B cell (primary cell): ENCODE measurements around the gene RNPEPL1. TPM values are rescaled to one million over a fixed set of nuclear protein-coding genes. Genes with fewer than 3 reads are reported as not detected.

Experiments
- ATAC-seq: fragments of 200-7000 bp; cut with Tn5 transposase; one replicate; pipeline ENCODE4 v1.10.0; 2021; ENCODE audit warnings: low read depth, mild to moderate bottlenecking, moderate number of reproducible peaks, moderate library complexity
- CTCF ChIA-PET: fragments of 350-600 bp; sonication (Branson Sonifier 250); formaldehyde crosslinking; loops from one replicate; lab custom pipeline; 2021; ENCODE audit warnings: antibody characterized with exemption, inconsistent platforms; lab: Charles Lee
- POLR2A ChIA-PET: fragments of 350-600 bp; sonication (Branson Sonifier 250); formaldehyde crosslinking; loops from one replicate; lab custom pipeline; 2021; ENCODE audit warnings: antibody characterized with exemption; lab: Charles Lee
- DNase-seq: peaks from one replicate; pipeline ENCODE4 v3.0.0; 2013
- H2AFZ ChIP-seq: 2 replicates; pipeline ENCODE4 v1.6.1; 2012; ENCODE audit warnings: mild to moderate bottlenecking, low read depth, low read length; ENCODE audit not compliant: insufficient read depth, poor library complexity, severe bottlenecking
- H3K27ac ChIP-seq, 2 donors: 1 replicate in 1 of 2; 2 replicates in 1 of 2; pipeline ENCODE4 v1.5.1; 2012 to 2013; ENCODE audit warnings: low read length in 2 of 2, mild to moderate bottlenecking in 2 of 2, moderate library complexity in 1 of 2
- H3K27me3 ChIP-seq, 4 experiments: fragments of 200-600 bp in 1 of 4; sonication (generic) in 1 of 4; replicated peaks in 1 of 4; 1 replicate in 2 of 4; 2 replicates in 2 of 4; pipeline versions ENCODE4 v1.6.1 to v1.7.0; 2013 to 2016; ENCODE audit warnings: low read length in 3 of 4, mild to moderate bottlenecking in 2 of 4, mixed read lengths in 1 of 4, moderate library complexity in 1 of 4; ENCODE audit not compliant: insufficient read depth in 4 of 4, control insufficient read depth in 3 of 4; ENCODE audit errors: control extremely low read depth in 1 of 4
- H3K36me3 ChIP-seq, 2 experiments: replicated peaks in 1 of 2; 1 replicate in 1 of 2; 2 replicates in 1 of 2; pipeline versions ENCODE4 v1.6.1 to v1.7.1; 2013; ENCODE audit warnings: low read length in 1 of 2; ENCODE audit not compliant: insufficient read depth in 2 of 2, control insufficient read depth in 1 of 2; ENCODE audit errors: control extremely low read depth in 1 of 2, extremely low read depth in 1 of 2
- H3K4me1 ChIP-seq, 2 donors: fragments of 200-600 bp in 1 of 2; sonication (generic) in 1 of 2; 1 replicate in 1 of 2; 2 replicates in 1 of 2; pipeline versions ENCODE4 v1.5.1 to v1.6.1; 2013 to 2017; ENCODE audit warnings: low read length in 2 of 2; ENCODE audit not compliant: control insufficient read depth in 2 of 2, insufficient read depth in 2 of 2
- H3K4me2 ChIP-seq: replicated peaks from 2 replicates; pipeline ENCODE3; 2012; ENCODE audit warnings: mild to moderate bottlenecking, low read depth, low read length; ENCODE audit not compliant: poor library complexity, severe bottlenecking
- H3K4me3 ChIP-seq, 5 experiments: fragments of 200-600 bp in 1 of 5; sonication (generic) in 1 of 5; 1 replicate in 3 of 5; 2 replicates in 2 of 5; pipeline versions ENCODE4 v1.5.1 to v1.7.0; 2011 to 2016; ENCODE audit warnings: low read length in 4 of 5, mild to moderate bottlenecking in 4 of 5, low read depth in 2 of 5, control low read depth in 1 of 5, moderate library complexity in 1 of 5; ENCODE audit not compliant: insufficient read depth in 1 of 5; ENCODE audit errors: control extremely low read depth in 1 of 5, extremely low read depth in 1 of 5
- H3K79me2 ChIP-seq: fragments of 200-600 bp; sonication (generic); one replicate; pipeline ENCODE4 v1.6.0; 2016; ENCODE audit warnings: low read length; ENCODE audit not compliant: control insufficient read depth, insufficient read depth
- H3K9ac ChIP-seq: fragments of 200-600 bp; sonication (generic); 2 replicates; pipeline ENCODE4 v1.6.1; 2017; ENCODE audit warnings: mild to moderate bottlenecking, low read length, moderate library complexity
- H3K9me3 ChIP-seq, 3 donors: one replicate each; pipeline versions ENCODE4 v1.6.1 to v1.7.1; 2013; ENCODE audit warnings: low read length in 2 of 3; ENCODE audit not compliant: control insufficient read depth in 2 of 3, insufficient read depth in 1 of 3; ENCODE audit errors: control extremely low read depth in 1 of 3
- H4K20me1 ChIP-seq: 2 replicates; pipeline ENCODE4 v1.6.0; 2012; ENCODE audit warnings: mild to moderate bottlenecking, low read length; ENCODE audit not compliant: insufficient read depth, control insufficient read depth, poor library complexity, severe bottlenecking
- H3K27ac Mint-ChIP-seq: one replicate; pipeline ENCODE4 v1.8.0; 2021; ENCODE audit warnings: mixed read lengths
- H3K27me3 Mint-ChIP-seq: one replicate; pipeline ENCODE4 v1.8.0; 2021; ENCODE audit warnings: mixed read lengths
- H3K4me1 Mint-ChIP-seq: one replicate; pipeline ENCODE4 v1.8.0; 2021; ENCODE audit warnings: mixed read lengths
- H3K4me3 Mint-ChIP-seq: one replicate; pipeline ENCODE4 v1.8.0; 2021; ENCODE audit warnings: mixed read lengths
- H3K9me3 Mint-ChIP-seq: one replicate; pipeline ENCODE4 v1.8.0; 2022; ENCODE audit warnings: mixed read lengths; ENCODE audit not compliant: insufficient read depth
- CTCF ChIP-seq: fragments of 200-600 bp; IDR thresholded peaks from one replicate; pipeline ENCODE4 v1.8.0; 2022; ENCODE audit warnings: antibody characterized with exemption, mild to moderate bottlenecking
- EZH2 ChIP-seq: IDR thresholded peaks from 2 replicates; pipeline ENCODE4 v1.6.1; 2012; ENCODE audit warnings: borderline replicate concordance, low read depth, mild to moderate bottlenecking, moderate library complexity, low read length; ENCODE audit not compliant: insufficient read depth, poor library complexity, severe bottlenecking
- WGBS: methylation state at CpG from one replicate; pipeline ENCODE4 v1.1.5; 2013; ENCODE audit warnings: missing lambda C conversion rate; ENCODE audit not compliant: insufficient coverage; 5-methylcytosine and 5-hydroxymethylcytosine counted together
- intact Hi-C: fragments of 100-400 bp; cut with micrococcal nuclease; formaldehyde crosslinking; loops from one replicate; pipeline ENCODE4 v1.10.0; 2022
- polyA plus RNA-seq: library from polyadenylated mRNA; depleted of rRNA; stranded (reverse); fragments of >200 nt; gene quantifications from 2 replicates; pipeline ENCODE4 v1.2.3, GENCODE V29; 2012
- total RNA-seq, 2 donors: library from RNA; stranded (reverse); fragments of 120-200 nt in 1 of 2; gene quantifications; 1 replicate in 1 of 2; 2 replicates in 1 of 2; pipeline versions ENCODE4 v1.2.3 to v1.2.4, GENCODE V29; 2013 to 2022

RNPEPL1 gene
- total and polyA plus RNA-seq, 2 donors (not counting 1 experiment from before 2014, with no cell fraction given): 103 to 109 TPM

DNA sequence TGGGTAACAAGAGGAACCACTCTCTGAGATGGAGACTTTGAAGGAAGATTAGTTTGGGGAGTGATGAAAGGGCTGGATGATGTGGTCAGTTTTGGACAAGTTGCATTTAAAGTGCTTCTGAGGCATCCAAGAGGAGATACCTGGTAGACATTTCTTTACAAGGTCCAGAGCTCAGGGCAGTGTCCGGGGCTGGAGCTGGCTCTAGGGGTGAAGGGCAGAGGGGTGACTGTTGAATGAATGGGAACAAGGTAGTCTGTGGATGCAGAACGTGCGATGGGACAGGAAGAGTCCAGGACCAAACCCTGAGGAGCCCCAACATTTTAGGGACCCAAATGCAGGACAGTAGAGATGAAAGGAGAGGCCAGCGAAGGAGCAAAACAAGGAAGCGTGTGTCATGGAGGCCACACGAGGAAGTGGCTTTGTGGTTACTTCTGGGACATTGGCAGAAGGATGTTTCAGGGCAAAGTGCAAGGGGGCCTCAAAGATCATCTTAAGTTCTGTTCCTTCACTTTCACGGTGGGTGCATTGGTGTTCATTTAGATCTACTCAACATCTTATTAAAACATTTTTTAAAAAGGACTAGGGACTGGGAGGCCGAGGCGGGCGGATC, 43.4 kb downstream of the RNPEPL1 start:
- intact Hi-C loops: no loop called here

DNA sequence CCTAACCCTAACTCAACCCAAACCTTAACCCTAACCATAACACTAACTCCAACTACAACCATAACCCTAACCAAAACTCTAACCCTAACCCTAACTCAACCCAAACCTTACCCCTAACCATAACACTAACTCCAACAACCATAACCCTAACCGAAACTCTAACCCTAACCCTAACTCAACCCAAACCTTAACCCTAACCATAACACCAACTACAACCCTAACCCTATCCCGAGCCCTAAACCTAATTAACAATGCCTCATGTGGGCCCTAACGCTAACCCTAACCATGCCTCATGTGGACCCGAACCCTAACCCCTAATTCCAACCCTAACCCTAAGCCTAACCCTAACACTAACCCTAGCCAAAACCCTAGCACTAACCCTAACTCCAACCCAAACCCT, 45.5 kb downstream of the RNPEPL1 start:
- H3K9me3 Mint-ChIP-seq: no peaks in the 10 kb centered on the region
- Histone ChIP-seq H3K27ac (no peak overlapping the region), H3K4me1 (no peaks in the 10 kb centered on the region), H3K4me2 (no peak overlapping the region), H2AFZ (no peak overlapping the region), H3K9ac (no peak overlapping the region), H3K27me3 (no peaks in the 10 kb centered on the region), H3K4me3 (no peak overlapping the region), H3K9me3 (peaks cover 0 to 20% (median 6%) of the 10 kb centered on the region in 3 donors), H3K79me2 (no peaks in the 10 kb centered on the region), H3K36me3 (no peaks in the 10 kb centered on the region), H4K20me1 (no peaks in the 10 kb centered on the region)
- TF ChIP-seq EZH2 (no peak), CTCF (no peak)
- H3K4me1 Mint-ChIP-seq: peaks cover 5% of the 10 kb centered on the region
- intact Hi-C loops: no loop called here
- 99% methylated on average over 4 of the region's 4 CpGs for WGBS
- no peak for DNase-seq
- H3K27me3 Mint-ChIP-seq: no peaks in the 10 kb centered on the region
- CTCF ChIA-PET: no interaction called here
- no peak overlapping the region for H3K27ac Mint-ChIP-seq
- no peak overlapping the region for H3K4me3 Mint-ChIP-seq
- no peak for ATAC-seq
- POLR2A ChIA-PET: no interaction called here

More for the DNA sequence above, 43.4 kb downstream of the RNPEPL1 start:
- Histone ChIP-seq H4K20me1 (no peaks in the 10 kb centered on the region), H2AFZ (no peak overlapping the region), H3K27me3 (no peaks in the 10 kb centered on the region), H3K4me2 (no peak overlapping the region), H3K4me3 (no peak overlapping the region), H3K79me2 (no peaks in the 10 kb centered on the region), H3K4me1 (no peaks in the 10 kb centered on the region), H3K36me3 (no peaks in the 10 kb centered on the region), H3K9me3 (peaks cover 0 to 15% (median 1%) of the 10 kb centered on the region in 3 donors), H3K27ac (no peak overlapping the region), H3K9ac (no peak overlapping the region)
- 65% methylated on average over 9 of the region's 10 CpGs for WGBS
- peaks cover 5% of the 10 kb centered on the region for H3K4me1 Mint-ChIP-seq
- ATAC-seq (no peak), DNase-seq (no peak)
- no peak overlapping the region for H3K4me3 Mint-ChIP-seq
- no peaks in the 10 kb centered on the region for H3K9me3 Mint-ChIP-seq
- ChIA-PET POLR2A (no interaction called here), CTCF (no interaction called here)
- no peak overlapping the region for H3K27ac Mint-ChIP-seq
- H3K27me3 Mint-ChIP-seq: no peaks in the 10 kb centered on the region
- TF ChIP-seq CTCF (no peak), EZH2 (no peak)
